SK-N-MC (cell line): Measurements from ENCODE around the gene ACLY.

Experiments used
- EZH2 ChIP-seq: fragments of 200-600 bp; sonication (generic); IDR thresholded peaks from one replicate; pipeline ENCODE4 v1.6.1; 2017; ENCODE audit warnings: antibody characterized with exemption
- FOXP2 ChIP-seq: optimal IDR thresholded peaks from 2 replicates; pipeline ENCODE3; 2011; ENCODE audit warnings: mild to moderate bottlenecking, moderate library complexity; ENCODE audit not compliant: insufficient read depth; ENCODE audit errors: extremely low read length, control extremely low read depth
- POLR2AphosphoS5 ChIP-seq: IDR thresholded peaks from 2 replicates; pipeline ENCODE4 v1.6.1; 2012; ENCODE audit warnings: mild to moderate bottlenecking, low read depth, low read length, borderline replicate concordance

DNA sequence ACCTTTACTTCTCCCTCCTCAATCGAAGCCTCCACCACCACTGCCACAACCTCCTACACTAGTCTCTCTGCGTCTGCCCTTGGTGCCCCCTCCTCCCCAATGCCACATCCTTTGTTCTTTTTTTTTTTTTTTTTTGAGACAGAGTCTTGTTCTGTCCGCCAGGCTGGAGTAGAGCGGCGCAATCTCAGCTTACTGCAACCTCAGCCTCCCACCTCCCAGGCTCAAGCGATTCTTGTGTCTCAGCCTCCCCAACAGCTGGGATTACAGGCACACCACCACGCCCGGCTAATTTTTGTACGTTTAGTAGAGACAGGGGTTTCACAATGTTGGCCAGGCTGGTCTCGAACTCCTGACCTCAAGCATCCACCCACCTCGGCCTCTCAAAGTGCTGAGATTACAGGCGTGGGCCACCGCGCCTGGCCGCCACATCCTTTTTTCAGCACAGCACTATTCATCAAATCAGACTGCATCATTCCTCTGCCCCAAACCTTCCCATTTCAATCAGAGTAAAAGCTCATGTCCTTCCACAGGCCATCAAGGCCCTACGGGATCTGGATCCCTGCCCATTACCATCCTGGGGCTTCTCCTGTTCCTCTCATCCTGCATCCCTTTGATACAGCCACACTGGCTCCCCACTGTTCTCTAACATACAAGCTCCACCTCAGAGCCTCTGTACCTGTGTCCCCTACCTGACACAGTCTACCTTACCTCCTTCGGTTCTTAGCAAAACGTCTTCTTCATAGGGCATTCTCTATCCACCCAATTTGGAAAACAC is 55.5 kb downstream of the ACLY start:
- TF ChIP-seq POLR2AphosphoS5: no peak
- TF ChIP-seq EZH2: no peak
- TF ChIP-seq FOXP2: no peak
